Measurements from ENCODE around the gene SMCO4.
A peak's percentile ranks its signal among the peaks of the same experiment; 100 is the strongest.

SMCO4 gene

GRCh38 chr11:93517041-93517440 is 26.1 kb downstream of the SMCO4 start:
- Mint-ChIP-seq H3K27ac (peak overlapping the region in 2 of 3 experiments; percentile 27 to 34), H3K36me3 (ENCODE audit: low read depth) (no peaks in the 10 kb centered on the region), H3K4me3 (no peak overlapping the region), H3K27me3 (ENCODE audit: low read depth) (no peaks in the 10 kb centered on the region), H3K4me1 (peaks cover 68% of the 10 kb centered on the region), H3K9me3 (no peaks in the 10 kb centered on the region)
- TF ChIP-seq CTCF (IDR thresholded peaks at IDR 0.05; ENCODE audit: unreplicated experiment in 3 of 3): no peak

GRCh38 chr11:93515441-93516025 is 27.7 kb downstream of the SMCO4 start:
- Mint-ChIP-seq H3K4me1 (peaks cover 59% of the 10 kb centered on the region), H3K36me3 (ENCODE audit: low read depth) (no peaks in the 10 kb centered on the region), H3K27ac (peak overlapping the region; percentile 68 to 87 (median 82)), H3K9me3 (no peaks in the 10 kb centered on the region), H3K4me3 (peak overlapping the region in 1 of 3 experiments; percentile 37), H3K27me3 (ENCODE audit: low read depth) (no peaks in the 10 kb centered on the region)
- no peak for TF ChIP-seq CTCF (IDR thresholded peaks at IDR 0.05; ENCODE audit: unreplicated experiment in 3 of 3)

GRCh38 chr11:93514712-93515111 is 28.5 kb downstream of the SMCO4 start:
- Mint-ChIP-seq H3K36me3 (ENCODE audit: low read depth) (no peaks in the 10 kb centered on the region), H3K4me1 (peaks cover 54% of the 10 kb centered on the region), H3K27ac (peak overlapping the region in 1 of 3 experiments; percentile 41), H3K9me3 (no peaks in the 10 kb centered on the region), H3K27me3 (ENCODE audit: low read depth) (no peaks in the 10 kb centered on the region), H3K4me3 (no peak overlapping the region)
- no peak for TF ChIP-seq CTCF (IDR thresholded peaks at IDR 0.05; ENCODE audit: unreplicated experiment in 3 of 3)

GRCh38 chr11:93513772-93514171 is 29.4 kb downstream of the SMCO4 start:
- peaks cover 3% of the 10 kb centered on the region for H3K9me3 Mint-ChIP-seq
- H3K27me3 Mint-ChIP-seq (ENCODE audit: low read depth): no peaks in the 10 kb centered on the region
- no peak for TF ChIP-seq CTCF (IDR thresholded peaks at IDR 0.05; ENCODE audit: unreplicated experiment in 3 of 3)
- peaks cover 46% of the 10 kb centered on the region for H3K4me1 Mint-ChIP-seq
- peaks cover 4% of the 10 kb centered on the region for H3K36me3 Mint-ChIP-seq (ENCODE audit: low read depth)
- H3K4me3 Mint-ChIP-seq: no peak overlapping the region
- no peak overlapping the region for H3K27ac Mint-ChIP-seq

- Mint-ChIP-seq H3K4me3 (no peak overlapping the region), H3K4me1 (peaks cover 49% of the 10 kb centered on the region), H3K36me3 (ENCODE audit: low read depth) (peaks cover 11% of the 10 kb centered on the region), H3K27ac (no peak overlapping the region), H3K27me3 (ENCODE audit: low read depth) (no peaks in the 10 kb centered on the region), H3K9me3 (peaks cover 9% of the 10 kb centered on the region)
- TF ChIP-seq CTCF (IDR thresholded peaks at IDR 0.05; ENCODE audit: unreplicated experiment in 3 of 3): no peak
Observed at GRCh38 chr11:93512949-93513667, 30.1 kb downstream of the SMCO4 start.

GRCh38 chr11:93512073-93512475 is 31.1 kb downstream of the SMCO4 start:
- peaks cover 41% of the 10 kb centered on the region for H3K4me1 Mint-ChIP-seq
- peaks cover 11% of the 10 kb centered on the region for H3K36me3 Mint-ChIP-seq (ENCODE audit: low read depth)
- H3K4me3 Mint-ChIP-seq: no peak overlapping the region
- peaks cover 10% of the 10 kb centered on the region for H3K9me3 Mint-ChIP-seq
- no peak overlapping the region for H3K27ac Mint-ChIP-seq
- no peaks in the 10 kb centered on the region for H3K27me3 Mint-ChIP-seq (ENCODE audit: low read depth)
- no peak for TF ChIP-seq CTCF (IDR thresholded peaks at IDR 0.05; ENCODE audit: unreplicated experiment in 3 of 3)
